Thyroid gland (tissue), 4 donors: ENCODE results near the gene SH3GLB1.
"Not testable (repeated sequence)": the region's sequence is repeated elsewhere in the genome, so short reads cannot be mapped to it uniquely, and the experiment has no call there.

Experiments used
- CTCF ChIP-seq, 6 experiments: fragments of 200-600 bp in 3 of 6; fragments of 450-650 bp in 3 of 6; sonication (generic) in 3 of 6; IDR thresholded peaks; one replicate each; pipeline ENCODE4 v1.5.1; 2016 to 2019; ENCODE audit warnings: antibody characterized with exemption in 6 of 6, mild to moderate bottlenecking in 2 of 6, inconsistent platforms in 1 of 6, moderate library complexity in 1 of 6
- POLR2A ChIP-seq, 2 donors: fragments of 450-650 bp; IDR thresholded peaks; one replicate each; pipeline ENCODE4 v1.6.1; 2017; ENCODE audit warnings: antibody characterized with exemption in 2 of 2, mild to moderate bottlenecking in 2 of 2, moderate library complexity in 1 of 2

- TF ChIP-seq CTCF, POLR2A (IDR thresholded peaks at IDR 0.05): not testable (repeated sequence)
These were observed 1.4 kb upstream of the SH3GLB1 start for GRCh38 chr1:86702954-86703494.
